Measurements from ENCODE around the gene MAGI3.

DNA sequence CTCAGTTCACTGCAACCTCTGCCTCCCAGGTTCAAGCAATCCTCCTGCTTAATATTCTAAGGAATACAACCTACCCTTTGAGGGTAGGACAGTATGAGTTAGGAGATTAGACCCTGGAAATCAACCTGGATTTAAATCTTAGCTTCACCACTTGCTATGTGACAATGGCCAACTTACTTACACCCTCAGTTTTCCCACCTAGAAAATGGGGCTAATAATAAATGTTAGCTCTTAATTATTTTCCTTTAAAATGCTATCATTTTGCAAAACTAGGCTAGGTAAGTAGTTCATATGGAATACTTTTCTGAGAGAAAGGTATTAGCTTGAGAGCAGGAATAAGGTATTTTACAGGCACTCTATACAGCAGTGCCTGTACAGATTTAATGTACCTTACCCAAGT is 258.2 kb downstream of the MAGI3 start:
- no peak for TF ChIP-seq EGR1 (IDR thresholded peaks at IDR 0.05; ENCODE audit: low read depth in 2 of 2)
- TF ChIP-seq, protein P1, sequence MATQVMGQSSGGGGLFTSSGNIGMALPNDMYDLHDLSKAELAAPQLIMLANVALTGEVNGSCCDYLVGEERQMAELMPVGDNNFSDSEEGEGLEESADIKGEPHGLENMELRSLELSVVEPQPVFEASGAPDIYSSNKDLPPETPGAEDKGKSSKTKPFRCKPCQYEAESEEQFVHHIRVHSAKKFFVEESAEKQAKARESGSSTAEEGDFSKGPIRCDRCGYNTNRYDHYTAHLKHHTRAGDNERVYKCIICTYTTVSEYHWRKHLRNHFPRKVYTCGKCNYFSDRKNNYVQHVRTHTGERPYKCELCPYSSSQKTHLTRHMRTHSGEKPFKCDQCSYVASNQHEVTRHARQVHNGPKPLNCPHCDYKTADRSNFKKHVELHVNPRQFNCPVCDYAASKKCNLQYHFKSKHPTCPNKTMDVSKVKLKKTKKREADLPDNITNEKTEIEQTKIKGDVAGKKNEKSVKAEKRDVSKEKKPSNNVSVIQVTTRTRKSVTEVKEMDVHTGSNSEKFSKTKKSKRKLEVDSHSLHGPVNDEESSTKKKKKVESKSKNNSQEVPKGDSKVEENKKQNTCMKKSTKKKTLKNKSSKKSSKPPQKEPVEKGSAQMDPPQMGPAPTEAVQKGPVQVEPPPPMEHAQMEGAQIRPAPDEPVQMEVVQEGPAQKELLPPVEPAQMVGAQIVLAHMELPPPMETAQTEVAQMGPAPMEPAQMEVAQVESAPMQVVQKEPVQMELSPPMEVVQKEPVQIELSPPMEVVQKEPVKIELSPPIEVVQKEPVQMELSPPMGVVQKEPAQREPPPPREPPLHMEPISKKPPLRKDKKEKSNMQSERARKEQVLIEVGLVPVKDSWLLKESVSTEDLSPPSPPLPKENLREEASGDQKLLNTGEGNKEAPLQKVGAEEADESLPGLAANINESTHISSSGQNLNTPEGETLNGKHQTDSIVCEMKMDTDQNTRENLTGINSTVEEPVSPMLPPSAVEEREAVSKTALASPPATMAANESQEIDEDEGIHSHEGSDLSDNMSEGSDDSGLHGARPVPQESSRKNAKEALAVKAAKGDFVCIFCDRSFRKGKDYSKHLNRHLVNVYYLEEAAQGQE (IDR thresholded peaks at IDR 0.05) = no peak
- TF ChIP-seq YY1 (IDR thresholded peaks at IDR 0.05) = no peak
- no peak for TF ChIP-seq FOXA1 (IDR thresholded peaks at IDR 0.05)
- TF ChIP-seq CTCF (IDR thresholded peaks at IDR 0.05; ENCODE audit: low read depth, low read length, missing input control) = no peak
- TF ChIP-seq HNF4G (IDR thresholded peaks at IDR 0.05) = no peak
- no peak for TF ChIP-seq JUND (IDR thresholded peaks at IDR 0.05)
- TF ChIP-seq RAD21 (IDR thresholded peaks at IDR 0.05) = no peak
- TF ChIP-seq MAX (IDR thresholded peaks at IDR 0.05) = no peak
- no peak for TF ChIP-seq RXRA (IDR thresholded peaks at IDR 0.05)

Data from liver (tissue), 3 donors.